ENCODE measurements around the gene OR2AP1.
"Not testable (repeated sequence)": the region's sequence is repeated elsewhere in the genome, so short reads cannot be mapped to it uniquely, and the experiment has no call there.

The OR2AP1 gene

DNA sequence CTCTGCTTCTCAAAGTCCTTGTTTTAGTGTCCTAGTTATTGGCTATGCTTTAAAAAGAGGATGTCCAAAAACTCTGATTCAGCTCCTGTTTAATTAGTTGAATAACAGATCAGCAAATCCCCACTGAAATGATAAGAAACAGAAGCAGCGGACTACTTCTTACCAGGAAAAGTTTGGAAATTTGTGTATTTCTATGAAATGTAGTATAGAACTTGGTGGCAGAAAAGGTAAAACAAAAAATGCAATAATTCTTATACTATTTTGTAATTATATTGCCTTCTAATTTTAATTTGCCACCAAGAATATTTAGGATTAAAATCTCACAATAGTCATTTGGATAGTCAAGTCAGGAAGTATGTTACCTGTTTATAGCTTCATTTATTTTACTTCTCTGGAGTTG, at the start of gene OR2AP1:
OR2AP1 (plus strand) TSS at position 301 of the 400 bp plus-strand sequence. CDS start 1,947 bp downstream, outside the sequence.
- DNase-seq (ENCODE audit: low read depth in 3 of 3, low spot score in 1 of 3): no peak

DNA sequence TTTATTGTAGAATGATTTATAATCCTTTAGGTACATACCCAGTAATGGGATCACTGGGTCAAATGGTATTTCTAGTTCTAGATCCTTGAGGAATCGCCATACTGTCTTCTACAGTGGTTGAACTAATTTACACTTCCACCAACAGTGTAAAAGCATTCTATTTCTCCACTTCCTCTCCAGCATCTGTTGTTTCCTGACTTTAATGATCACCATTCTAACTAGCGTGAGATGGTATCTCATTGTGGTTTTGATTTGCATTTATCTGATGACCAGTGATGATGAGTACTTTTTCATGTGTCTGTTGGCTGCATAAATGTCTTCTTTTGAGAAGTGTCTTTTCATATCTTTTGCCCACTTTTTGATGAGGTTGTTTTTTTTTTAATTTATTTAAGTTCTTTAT, 24.0 kb upstream of the OR2AP1 start:
- not testable (repeated sequence) for DNase-seq (ENCODE audit: low read depth in 3 of 3, low spot score in 1 of 3)

DNA sequence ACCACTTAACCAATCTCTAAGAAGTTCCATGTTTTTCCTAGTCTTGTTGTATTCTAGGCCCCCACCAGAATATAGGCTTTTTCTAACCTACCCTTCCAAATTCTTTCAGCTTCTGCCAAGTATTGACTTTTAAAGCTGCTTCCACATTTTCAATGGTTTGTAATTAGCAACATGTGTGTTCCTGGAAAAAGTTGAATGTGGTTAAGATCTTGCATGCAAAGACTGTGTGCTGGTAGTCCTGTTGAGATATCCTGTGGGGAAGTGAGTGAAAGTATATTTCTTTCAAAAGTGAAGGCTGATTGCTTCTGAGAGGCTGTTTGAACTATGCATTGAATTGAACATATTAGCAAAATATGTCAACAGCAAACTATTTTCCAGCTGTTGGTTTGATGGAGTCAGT, 23.5 kb upstream of the OR2AP1 start:
- no peak for DNase-seq (ENCODE audit: low read depth in 3 of 3, low spot score in 1 of 3)

DNA sequence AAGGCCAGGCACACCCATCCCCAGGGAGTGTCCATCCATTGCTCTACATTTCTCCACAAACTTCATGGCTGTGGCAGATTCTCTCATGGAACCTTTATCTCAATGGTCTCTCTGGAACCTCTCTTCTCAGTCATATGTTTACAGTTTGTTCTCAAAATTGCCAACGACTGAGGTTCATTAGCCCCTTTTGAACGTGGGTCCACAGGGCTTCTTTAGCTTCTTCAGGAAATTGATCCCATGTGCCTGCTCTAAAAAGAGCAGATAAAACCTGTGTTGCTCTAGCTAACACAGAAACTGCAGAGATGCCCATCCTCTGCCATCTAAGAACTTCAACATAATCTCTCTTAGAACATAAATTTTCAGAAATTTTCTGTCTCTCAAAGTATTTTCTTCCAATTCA, 23.0 kb upstream of the OR2AP1 start, which contains the start of gene OR6C4:
OR6C4 (plus strand) TSS at position 301 of the 400 bp plus-strand sequence. CDS start 1,625 bp downstream, outside the sequence.
- DNase-seq (ENCODE audit: low read depth in 3 of 3, low spot score in 1 of 3): no peak

DNA sequence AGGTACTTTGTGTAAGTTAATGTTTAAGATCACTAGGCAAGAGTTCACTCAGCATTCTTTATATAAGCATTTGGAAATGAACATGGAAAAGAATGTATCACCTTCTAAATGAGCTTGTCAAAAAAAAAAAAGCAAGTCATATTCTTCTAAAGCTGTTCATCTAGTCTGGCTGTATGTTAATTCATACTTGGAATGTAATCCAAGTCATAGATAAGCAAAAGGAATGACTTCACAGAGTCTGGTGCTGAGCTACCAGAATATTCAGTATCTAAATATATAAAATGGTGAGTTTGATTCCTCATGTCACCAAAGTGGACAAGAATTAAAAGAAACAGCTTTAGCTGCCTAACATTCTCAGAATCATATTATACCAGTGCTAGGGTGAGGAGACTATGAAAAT, 18.0 kb upstream of the OR2AP1 start:
- DNase-seq (ENCODE audit: low read depth in 3 of 3, low spot score in 1 of 3): no peak

DNA sequence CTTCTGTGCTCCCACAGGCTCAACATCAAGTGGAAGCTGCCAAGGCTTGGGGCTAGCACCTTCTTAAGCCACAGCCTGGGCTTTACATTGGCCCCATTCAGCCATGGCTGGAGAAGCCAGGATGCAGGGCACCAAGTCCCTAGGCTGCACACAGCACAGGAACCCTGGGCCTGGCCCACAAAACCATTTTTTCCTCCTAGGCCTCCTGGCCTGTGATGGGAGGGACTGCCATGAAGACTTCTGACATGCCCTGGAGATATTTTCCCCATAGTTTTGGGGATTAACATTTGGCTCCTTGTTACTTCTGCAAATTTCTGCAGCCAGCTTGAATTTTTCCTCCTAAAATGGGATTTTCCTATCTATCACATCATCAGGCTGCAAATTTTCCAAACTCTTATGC, 2.2 kb upstream of the OR2AP1 start:
- not testable (repeated sequence) for DNase-seq (ENCODE audit: low read depth in 3 of 3, low spot score in 1 of 3)

DNA sequence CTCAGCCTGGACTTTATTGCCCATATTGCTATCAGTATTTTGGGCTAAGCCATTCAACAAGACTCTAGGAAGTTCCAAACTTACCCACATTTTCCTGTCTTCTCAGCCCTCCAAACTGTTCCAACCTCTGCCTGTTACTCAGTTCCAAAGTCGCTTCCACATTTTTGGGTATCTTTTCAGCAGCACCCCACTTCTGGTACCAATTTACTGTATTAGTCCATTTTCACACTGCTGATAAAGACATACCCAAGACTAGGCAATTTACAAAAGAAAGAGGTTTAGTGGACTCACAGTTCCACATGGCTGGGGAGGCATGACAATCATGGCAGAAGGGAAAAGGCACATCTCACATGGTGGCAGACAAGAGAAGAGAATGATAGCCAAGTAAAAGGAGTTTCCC, 1.6 kb upstream of the OR2AP1 start:
- DNase-seq (ENCODE audit: low read depth in 3 of 3, low spot score in 1 of 3): not testable (repeated sequence)

DNA sequence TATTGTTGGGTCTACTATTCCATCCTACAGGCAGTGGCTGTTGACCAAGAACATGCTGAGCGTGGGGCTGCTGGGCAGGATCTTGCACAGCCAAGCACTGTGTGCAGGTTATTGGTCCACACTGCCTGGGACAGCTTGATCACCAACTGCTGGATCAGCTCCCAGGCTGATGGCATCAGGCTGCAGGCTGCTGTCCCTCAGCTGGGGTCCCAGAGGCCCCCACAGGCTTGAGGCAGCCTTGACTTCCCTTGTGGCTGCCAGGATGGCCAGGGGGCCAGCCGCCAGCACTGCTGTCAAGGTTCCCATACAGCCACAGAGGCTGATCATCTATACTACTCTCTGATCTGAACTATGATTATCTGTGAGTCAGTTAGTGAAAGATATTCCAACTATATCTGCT, 9.8 kb downstream of the OR2AP1 start:
- no peak for DNase-seq (ENCODE audit: low read depth in 3 of 3, low spot score in 1 of 3)

DNA sequence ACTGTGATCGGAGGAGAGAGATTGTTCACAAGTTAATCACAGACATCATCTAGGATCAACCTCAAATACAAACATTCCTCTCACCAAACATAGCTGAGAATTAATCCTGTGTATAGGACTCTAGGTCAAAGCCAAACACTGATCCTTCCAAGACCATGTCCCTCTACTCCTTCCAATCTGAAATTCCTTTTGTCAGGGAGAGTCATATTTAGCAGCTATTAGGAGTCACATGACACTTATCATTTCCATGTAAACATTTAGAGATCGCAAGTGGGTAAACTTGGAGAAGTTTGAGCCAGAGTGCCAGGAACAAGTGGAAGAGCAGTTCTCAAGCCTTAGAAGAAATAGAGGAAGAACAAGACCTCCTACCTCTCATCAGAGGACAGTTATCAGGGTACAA, 13.5 kb downstream of the OR2AP1 start:
- DNase-seq (ENCODE audit: low read depth in 3 of 3, low spot score in 1 of 3): no peak

DNA sequence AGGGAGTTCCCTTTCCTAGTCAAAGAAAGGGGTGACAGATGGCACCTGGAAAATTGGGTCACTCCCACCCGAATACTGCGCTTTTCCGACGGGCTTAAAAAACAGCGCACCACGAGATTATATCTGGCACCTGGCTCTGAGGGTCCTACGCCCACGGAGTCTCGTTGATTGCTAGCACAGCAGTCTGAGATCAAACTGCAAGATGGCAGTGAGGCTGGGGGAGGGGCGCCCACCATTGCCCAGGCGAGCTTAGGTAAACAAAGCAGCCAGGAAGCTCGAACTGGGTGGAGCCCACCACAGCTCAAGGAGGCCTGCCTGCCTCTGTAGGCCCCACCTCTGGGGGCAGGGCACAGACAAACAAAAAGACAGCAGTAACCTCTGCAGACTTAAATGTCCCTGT, 17.9 kb downstream of the OR2AP1 start:
- not testable (repeated sequence) for DNase-seq (ENCODE audit: low read depth in 3 of 3, low spot score in 1 of 3)

DNA sequence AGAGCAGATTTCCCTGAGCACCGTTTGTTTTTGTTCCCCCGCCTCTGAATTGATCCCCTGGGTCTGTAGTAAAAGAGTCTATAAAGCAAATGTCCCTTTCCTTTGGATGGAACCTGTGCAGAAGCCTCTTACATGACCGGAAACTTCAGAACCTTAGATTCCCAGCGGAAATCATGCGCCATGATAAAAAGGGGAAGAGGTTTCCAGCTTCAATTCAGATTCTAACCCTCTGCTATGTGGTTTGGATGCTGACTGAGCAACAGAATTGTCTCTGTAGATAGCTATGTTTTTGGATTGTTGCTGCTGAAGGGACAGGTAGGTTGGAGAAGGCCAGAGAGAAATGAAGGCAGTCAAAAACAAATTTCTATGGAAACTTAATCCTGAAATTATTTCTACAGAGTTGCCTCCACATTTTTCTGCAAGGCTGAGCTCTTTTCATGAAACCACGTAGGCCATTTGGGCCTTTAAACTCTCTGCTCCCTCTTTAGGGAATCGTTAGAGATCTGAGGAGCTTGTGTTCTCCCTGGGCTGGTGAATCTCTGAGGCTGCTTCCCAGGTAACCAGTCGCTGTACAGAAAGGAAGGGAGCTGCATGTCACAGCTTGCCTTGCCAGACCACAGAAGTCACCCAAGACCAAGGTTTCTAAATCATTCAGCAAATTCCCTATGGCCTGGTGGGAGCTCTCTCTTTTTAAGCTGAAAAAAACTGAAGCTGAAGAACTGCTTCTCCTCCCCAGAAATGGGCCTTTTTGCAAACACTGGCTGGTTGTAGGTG, 35.7 kb downstream of the OR2AP1 start:
- no peak for DNase-seq (ENCODE audit: low read depth in 3 of 3, low spot score in 1 of 3)

DNA sequence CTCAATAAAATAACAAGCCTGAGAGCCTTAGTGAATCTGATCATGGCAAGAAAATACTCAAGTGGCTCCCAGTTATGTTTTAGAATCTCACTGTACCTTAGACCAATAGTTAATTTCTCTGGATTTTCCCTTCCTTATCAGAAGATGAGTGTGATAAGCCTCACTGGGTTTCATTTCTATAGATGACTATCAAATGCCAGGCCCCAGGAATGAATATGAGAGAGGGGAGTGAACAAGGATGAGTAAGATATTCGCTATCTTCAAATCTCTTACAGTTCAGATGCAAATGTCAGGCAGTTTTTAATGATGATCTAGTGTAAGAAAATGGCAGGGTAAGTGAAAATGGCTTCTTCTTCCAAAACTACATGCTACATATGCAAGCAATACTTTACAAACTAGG, 38.3 kb downstream of the OR2AP1 start:
- DNase-seq (ENCODE audit: low read depth in 3 of 3, low spot score in 1 of 3): no peak

DNA sequence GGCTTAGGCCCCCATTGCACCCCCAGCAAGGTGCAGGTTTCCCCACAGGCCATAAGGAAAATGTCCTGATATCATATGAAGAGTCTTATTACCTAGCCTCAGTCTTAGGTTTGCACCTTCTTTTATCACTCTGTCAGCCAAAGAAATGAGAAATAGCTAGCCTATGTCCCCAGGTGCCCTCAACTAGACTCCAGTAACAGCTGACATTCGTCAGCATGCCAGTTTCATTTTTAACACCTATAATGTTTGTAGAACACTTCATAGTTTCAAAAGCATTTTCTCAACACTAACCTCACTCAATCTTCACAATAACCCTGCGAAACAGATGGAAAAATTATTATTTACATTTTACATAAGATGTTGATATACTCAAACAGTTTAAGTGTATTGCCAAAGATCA, 40.4 kb downstream of the OR2AP1 start:
- no peak for DNase-seq (ENCODE audit: low read depth in 3 of 3, low spot score in 1 of 3)

DNA sequence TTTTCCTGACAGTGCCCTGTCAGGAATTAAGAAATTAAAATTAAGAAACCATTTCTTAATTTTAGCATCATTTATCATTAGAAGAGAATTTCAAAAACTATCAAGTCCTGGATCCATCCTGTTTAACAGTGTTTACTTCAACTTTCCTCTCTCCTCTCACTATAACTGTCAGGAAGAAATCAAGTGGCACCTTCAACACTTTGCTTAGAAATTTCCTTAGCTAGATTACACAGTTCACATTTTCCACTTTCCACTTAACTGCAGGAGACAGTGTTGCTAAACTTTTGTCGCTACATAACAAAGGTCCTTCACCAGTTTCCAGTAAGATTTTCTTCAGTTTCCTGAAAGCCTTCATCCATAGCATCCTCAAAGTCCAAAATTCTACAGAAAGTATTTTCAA, 42.5 kb downstream of the OR2AP1 start:
- DNase-seq (ENCODE audit: low read depth in 3 of 3, low spot score in 1 of 3): no peak

DNA sequence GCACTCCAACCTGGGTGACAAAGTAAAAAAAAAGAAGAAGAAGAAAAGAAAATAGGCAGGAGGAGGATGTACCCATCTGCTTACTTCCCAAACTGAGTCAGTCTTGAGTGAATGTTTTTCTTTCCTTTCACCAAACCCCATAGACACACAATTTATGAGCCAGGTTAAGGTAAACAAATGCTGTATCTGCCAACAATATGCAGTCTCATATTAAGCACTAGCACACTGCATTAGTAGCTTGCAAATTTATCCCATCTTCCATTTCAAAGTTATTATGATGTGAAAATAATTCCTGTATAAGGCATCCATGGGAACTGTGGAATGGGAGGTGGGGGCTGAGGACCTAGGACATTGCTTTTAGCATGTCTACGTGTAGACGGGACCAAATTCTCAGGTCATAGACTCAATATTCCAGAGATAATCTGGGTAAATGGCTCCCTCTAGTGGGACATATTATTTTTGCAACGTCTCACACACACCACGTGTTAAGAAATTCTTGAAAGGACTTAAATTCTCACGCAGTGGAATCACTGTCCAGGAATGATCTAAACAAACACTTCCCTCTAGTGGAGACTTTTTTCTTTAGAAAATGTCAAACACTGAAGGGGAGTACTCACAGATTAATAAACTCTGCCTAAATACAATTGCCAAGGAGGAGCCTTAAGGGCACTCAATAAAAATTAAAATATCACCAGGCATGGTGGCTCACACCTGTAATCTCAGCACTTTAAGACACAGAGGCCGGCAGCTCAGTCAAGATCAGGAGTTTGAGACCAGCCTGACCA, 47.3 kb downstream of the OR2AP1 start:
- DNase-seq (ENCODE audit: low read depth in 3 of 3, low spot score in 1 of 3): no peak

DNA sequence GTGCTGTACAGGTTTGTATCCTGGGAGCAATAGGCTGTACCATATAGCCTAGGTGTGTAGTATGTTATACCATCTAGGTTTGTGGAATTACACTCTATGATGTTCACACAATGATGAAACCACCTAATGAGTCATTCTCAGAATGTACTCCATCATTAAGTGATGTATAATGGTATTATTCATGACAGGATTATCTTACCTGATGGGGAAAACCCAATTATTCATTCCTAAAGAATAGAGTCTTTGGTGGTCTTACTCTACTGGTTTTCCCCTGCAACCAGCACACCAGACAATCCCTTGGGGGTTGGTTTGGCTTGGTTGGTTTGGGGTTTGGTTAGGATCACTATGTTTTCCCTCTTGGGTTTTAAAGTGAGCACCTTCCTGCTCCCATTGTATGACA, 51.8 kb downstream of the OR2AP1 start:
- no peak for DNase-seq (ENCODE audit: low read depth in 3 of 3, low spot score in 1 of 3)

Measured in stimulated activated CD4-positive, alpha-beta T cell treated with anti-CD3 and anti-CD28 coated beads, TNF-alpha, amount 100 ng/mL, for 1 hour (primary cell).